Neutrophil (primary cell): ENCODE data around the gene STOML1.

Source experiments
- H3K27ac ChIP-seq: fragments of 200-600 bp; sonication (generic); 2 replicates; pipeline ENCODE4 v1.5.1; 2016; ENCODE audit warnings: mild to moderate bottlenecking, moderate library complexity
- H3K27me3 ChIP-seq: fragments of 200-600 bp; sonication (generic); 2 replicates; pipeline ENCODE4 v1.6.0; 2016; ENCODE audit warnings: mild to moderate bottlenecking
- H3K36me3 ChIP-seq: fragments of 200-600 bp; sonication (generic); 2 replicates; pipeline ENCODE4 v1.5.1; 2017
- H3K4me1 ChIP-seq, 2 experiments: fragments of 200-600 bp in 1 of 2; sonication (generic) in 1 of 2; 1 replicate in 1 of 2; 2 replicates in 1 of 2; pipeline versions ENCODE4 v1.5.1 to v1.6.1; 2013 to 2016; ENCODE audit warnings: low read depth in 1 of 2, low read length in 1 of 2, mild to moderate bottlenecking in 1 of 2, moderate library complexity in 1 of 2; ENCODE audit not compliant: control insufficient read depth in 1 of 2, insufficient read depth in 1 of 2
- H3K4me3 ChIP-seq, 2 experiments: fragments of 200-600 bp in 1 of 2; sonication (generic) in 1 of 2; 1 replicate in 1 of 2; 2 replicates in 1 of 2; pipeline ENCODE4 v1.5.1; 2013 to 2016; ENCODE audit warnings: low read depth in 1 of 2, low read length in 1 of 2, mild to moderate bottlenecking in 1 of 2, moderate library complexity in 1 of 2
- H3K9me3 ChIP-seq: fragments of 200-600 bp; sonication (generic); 2 replicates; pipeline ENCODE4 v1.5.1; 2016
- CTCF ChIP-seq: fragments of 200-600 bp; sonication (generic); IDR thresholded peaks from 2 replicates; pipeline ENCODE4 v1.5.1; 2016; ENCODE audit warnings: antibody characterized with exemption

STOML1 gene

GRCh38 chr15:73952171-73952912, 39.8 kb downstream of the STOML1 start:
- no peak overlapping the region for H3K4me3 ChIP-seq
- H3K27me3 ChIP-seq, result peaks cover 23% of the 10 kb centered on the region
- no peaks in the 10 kb centered on the region for H3K9me3 ChIP-seq
- no peaks in the 10 kb centered on the region for H3K36me3 ChIP-seq
- no peaks in the 10 kb centered on the region for H3K4me1 ChIP-seq
- H3K27ac ChIP-seq, result no peak overlapping the region
- no peak for TF ChIP-seq CTCF

GRCh38 chr15:73951601-73952000, 40.5 kb downstream of the STOML1 start:
- Histone ChIP-seq H3K36me3 (no peaks in the 10 kb centered on the region), H3K4me1 (no peaks in the 10 kb centered on the region), H3K9me3 (no peaks in the 10 kb centered on the region), H3K4me3 (no peak overlapping the region), H3K27me3 (peaks cover 15% of the 10 kb centered on the region), H3K27ac (no peak overlapping the region)
- TF ChIP-seq CTCF, result no peak

- Histone ChIP-seq H3K36me3 (no peaks in the 10 kb centered on the region), H3K27ac (no peak overlapping the region), H3K4me3 (no peak overlapping the region), H3K4me1 (no peaks in the 10 kb centered on the region), H3K27me3 (peaks cover 9% of the 10 kb centered on the region), H3K9me3 (no peaks in the 10 kb centered on the region)
- TF ChIP-seq CTCF, result no peak
These were observed 41.1 kb downstream of the STOML1 start for GRCh38 chr15:73950831-73951561.

- Histone ChIP-seq H3K4me3 (no peak overlapping the region), H3K27ac (no peak overlapping the region), H3K36me3 (no peaks in the 10 kb centered on the region), H3K27me3 (peaks cover 4% of the 10 kb centered on the region), H3K4me1 (no peaks in the 10 kb centered on the region), H3K9me3 (no peaks in the 10 kb centered on the region)
- TF ChIP-seq CTCF, result no peak
These were observed 41.6 kb downstream of the STOML1 start for GRCh38 chr15:73950479-73950830.

GRCh38 chr15:73949496-73949895, 42.6 kb downstream of the STOML1 start:
- Histone ChIP-seq H3K36me3 (no peaks in the 10 kb centered on the region), H3K27ac (no peak overlapping the region), H3K4me1 (no peaks in the 10 kb centered on the region), H3K27me3 (no peaks in the 10 kb centered on the region), H3K9me3 (no peaks in the 10 kb centered on the region), H3K4me3 (no peak overlapping the region)
- no peak for TF ChIP-seq CTCF
